ENCODE data around the gene NBPF12. TPM values are rescaled to one million over a fixed set of nuclear protein-coding genes. Genes with fewer than 3 reads are reported as not detected.
"Not testable (repeated sequence)": the region's sequence is repeated elsewhere in the genome, so short reads cannot be mapped to it uniquely, and the experiment has no call there.

The NBPF12 gene
- total RNA-seq, 1 experiment from 2014 or later, result 6.2 TPM

- DNase-seq (ENCODE audit: low spot score), result not testable (repeated sequence)
Observed at GRCh38 chr1:146972681-146973080, 34.6 kb downstream of the NBPF12 start.

- DNase-seq (ENCODE audit: low spot score), result not testable (repeated sequence)
Observed at GRCh38 chr1:146985855-146986254, 47.7 kb downstream of the NBPF12 start.

GRCh38 chr1:146986450-146986849 lies 48.3 kb downstream of the NBPF12 start:
- DNase-seq (ENCODE audit: low spot score), result not testable (repeated sequence)

- DNase-seq (ENCODE audit: low spot score), result not testable (repeated sequence)
Observed at GRCh38 chr1:146987502-146987901, 49.4 kb downstream of the NBPF12 start.

- not testable (repeated sequence) for DNase-seq (ENCODE audit: low spot score)
Observed at GRCh38 chr1:146989455-146989854, 51.3 kb downstream of the NBPF12 start.

- DNase-seq (ENCODE audit: low spot score), result not testable (repeated sequence)
Observed at GRCh38 chr1:147008495-147008894, 70.4 kb downstream of the NBPF12 start.

- not testable (repeated sequence) for DNase-seq (ENCODE audit: low spot score)
Observed at GRCh38 chr1:147026975-147027374, 88.9 kb downstream of the NBPF12 start.

GRCh38 chr1:147030066-147030653 lies 92.0 kb downstream of the NBPF12 start:
- not testable (repeated sequence) for DNase-seq (ENCODE audit: low spot score)

- no peak for DNase-seq (ENCODE audit: low spot score)
Observed at GRCh38 chr1:147039916-147040315, 101.8 kb downstream of the NBPF12 start.

- not testable (repeated sequence) for DNase-seq (ENCODE audit: low spot score)
Observed at GRCh38 chr1:147042891-147043290, 104.8 kb downstream of the NBPF12 start.

- not testable (repeated sequence) for DNase-seq (ENCODE audit: low spot score)
Observed at GRCh38 chr1:147044511-147044910, 106.4 kb downstream of the NBPF12 start.

Other genes with a start within 250 kb of the NBPF12 start
- gene PRKAB2, start 234.1 kb downstream of the NBPF12 start, total RNA-seq (2014; rRNA removed; shearing (Covaris generic)), result 6.4 and 7.0 TPM in 2 replicates

Data from A172 (cell line).